Hematopoietic multipotent progenitor cell treated with erythropoietin and hydrocortisone succinate and interleukin-3 and kit ligand, for 6 days (in vitro differentiated cells): ENCODE measurements around the gene TVP23A.

ENCODE experiments used
- DNase-seq: peaks from one replicate; pipeline ENCODE4 v3.0.0-alpha.2; 2015

The TVP23A gene

GRCh38 chr16:10817963-10818941, at the start of gene TVP23A:
Gene TVP23A, minus strand, starts transcription at chr16:10818794. Its CDS starts 301 bp downstream, at chr16:10818493.
- no peak for DNase-seq

GRCh38 chr16:10868104-10868595, 49.6 kb upstream of the TVP23A start:
- DNase-seq: peak; percentile 68

GRCh38 chr16:10867199-10867598, 48.6 kb upstream of the TVP23A start:
- DNase-seq: no peak

GRCh38 chr16:10865991-10866966, 47.7 kb upstream of the TVP23A start:
- no peak for DNase-seq

GRCh38 chr16:10862438-10862837, 43.8 kb upstream of the TVP23A start:
- DNase-seq: peak; percentile 49

GRCh38 chr16:10859658-10860057, 41.1 kb upstream of the TVP23A start:
- DNase-seq: no peak

GRCh38 chr16:10859020-10859419, 40.4 kb upstream of the TVP23A start:
- DNase-seq: no peak

- DNase-seq: no peak
Measured at GRCh38 chr16:10858203-10858602, 39.6 kb upstream of the TVP23A start.

GRCh38 chr16:10856042-10856441, 37.4 kb upstream of the TVP23A start:
- no peak for DNase-seq

- DNase-seq: no peak
Measured at GRCh38 chr16:10852948-10853347, 34.4 kb upstream of the TVP23A start.

GRCh38 chr16:10852286-10852685, 33.7 kb upstream of the TVP23A start:
- peak; percentile 52 for DNase-seq

GRCh38 chr16:10851512-10851911, 32.9 kb upstream of the TVP23A start:
- no peak for DNase-seq

GRCh38 chr16:10850478-10850850, 31.9 kb upstream of the TVP23A start:
- no peak for DNase-seq

- no peak for DNase-seq
Measured at GRCh38 chr16:10849736-10850477, 31.3 kb upstream of the TVP23A start.

GRCh38 chr16:10847176-10847575, 28.6 kb upstream of the TVP23A start:
- DNase-seq: no peak

GRCh38 chr16:10846213-10846998, 27.8 kb upstream of the TVP23A start:
- DNase-seq: peak; percentile 34

- DNase-seq: no peak
Measured at GRCh38 chr16:10840703-10841102, 22.1 kb upstream of the TVP23A start.

- DNase-seq: no peak
Measured at GRCh38 chr16:10839279-10839666, 20.7 kb upstream of the TVP23A start.

- DNase-seq: no peak
Measured at GRCh38 chr16:10838621-10839278, 20.2 kb upstream of the TVP23A start.

- no peak for DNase-seq
Measured at GRCh38 chr16:10836174-10836853, 17.7 kb upstream of the TVP23A start.
